ENCODE measurements around the gene C1GALT1. TPM values are rescaled to one million over a fixed set of nuclear protein-coding genes. Genes with fewer than 3 reads are reported as not detected.
"Not testable (repeated sequence)": the region's sequence is repeated elsewhere in the genome, so short reads cannot be mapped to it uniquely, and the experiment has no call there.

The C1GALT1 gene
- total RNA-seq, 2 donors from 2014 or later: 30.7 to 49.3 TPM

DNA sequence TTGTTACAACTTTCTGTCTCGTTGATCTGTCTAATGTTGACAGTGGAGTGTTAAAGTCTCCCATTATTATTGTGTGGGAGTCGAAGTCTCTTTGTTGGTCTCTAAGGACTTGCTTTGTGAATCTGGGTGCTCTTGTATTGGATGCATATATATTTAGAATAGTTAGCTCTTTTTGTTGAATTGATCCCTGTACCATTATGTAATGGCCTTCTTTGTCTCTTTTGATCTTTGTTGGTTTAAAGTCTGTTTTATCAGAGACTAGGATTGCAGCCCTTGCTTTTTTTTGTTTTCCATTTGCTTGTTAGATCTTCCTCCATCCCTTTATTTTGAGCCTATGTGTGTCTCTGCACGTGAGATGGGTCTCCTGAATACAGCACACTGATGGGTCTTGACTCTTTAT is 17.2 kb downstream of the C1GALT1 start:
- Mint-ChIP-seq H3K4me1 (ENCODE audit: low read depth in 2 of 2) (peaks cover 67 to 76% of the 10 kb centered on the region in 2 donors), H3K27ac (peak overlapping the region in 1 of 2 donors; percentile 16), H3K36me3 (peaks cover 18% of the 10 kb centered on the region)
- not testable (repeated sequence) for DNase-seq (ENCODE audit: low spot score); H3K4me3 Mint-ChIP-seq; H3K27me3 Mint-ChIP-seq; H3K9me3 Mint-ChIP-seq; ATAC-seq

DNA sequence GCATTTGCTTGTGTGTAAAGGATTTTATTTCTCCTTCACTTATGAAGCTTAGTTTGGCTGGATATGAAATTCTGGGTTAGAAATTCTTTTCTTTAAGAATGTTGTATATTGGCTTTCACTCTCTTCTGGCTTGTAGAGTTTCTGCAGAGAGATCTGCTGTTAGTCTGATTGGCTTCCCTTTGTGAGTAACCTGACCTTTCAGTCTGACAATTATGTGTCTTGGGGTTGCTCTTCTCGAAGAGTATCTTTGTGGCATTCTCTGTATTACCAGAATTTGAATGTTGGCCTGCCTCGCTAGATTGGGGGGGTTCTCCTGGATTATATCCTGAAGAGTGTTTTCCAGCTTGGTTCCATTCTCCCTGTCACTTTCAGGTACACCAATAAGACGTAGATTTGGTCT is 17.9 kb downstream of the C1GALT1 start:
- H3K4me3 Mint-ChIP-seq: peak overlapping the region; percentile 0
- ATAC-seq; H3K27ac Mint-ChIP-seq; H3K9me3 Mint-ChIP-seq; H3K27me3 Mint-ChIP-seq; DNase-seq (ENCODE audit: low spot score): not testable (repeated sequence)
- H3K36me3 Mint-ChIP-seq: peaks cover 18% of the 10 kb centered on the region
- peaks cover 66 to 76% of the 10 kb centered on the region in 2 donors for H3K4me1 Mint-ChIP-seq (ENCODE audit: low read depth in 2 of 2)

DNA sequence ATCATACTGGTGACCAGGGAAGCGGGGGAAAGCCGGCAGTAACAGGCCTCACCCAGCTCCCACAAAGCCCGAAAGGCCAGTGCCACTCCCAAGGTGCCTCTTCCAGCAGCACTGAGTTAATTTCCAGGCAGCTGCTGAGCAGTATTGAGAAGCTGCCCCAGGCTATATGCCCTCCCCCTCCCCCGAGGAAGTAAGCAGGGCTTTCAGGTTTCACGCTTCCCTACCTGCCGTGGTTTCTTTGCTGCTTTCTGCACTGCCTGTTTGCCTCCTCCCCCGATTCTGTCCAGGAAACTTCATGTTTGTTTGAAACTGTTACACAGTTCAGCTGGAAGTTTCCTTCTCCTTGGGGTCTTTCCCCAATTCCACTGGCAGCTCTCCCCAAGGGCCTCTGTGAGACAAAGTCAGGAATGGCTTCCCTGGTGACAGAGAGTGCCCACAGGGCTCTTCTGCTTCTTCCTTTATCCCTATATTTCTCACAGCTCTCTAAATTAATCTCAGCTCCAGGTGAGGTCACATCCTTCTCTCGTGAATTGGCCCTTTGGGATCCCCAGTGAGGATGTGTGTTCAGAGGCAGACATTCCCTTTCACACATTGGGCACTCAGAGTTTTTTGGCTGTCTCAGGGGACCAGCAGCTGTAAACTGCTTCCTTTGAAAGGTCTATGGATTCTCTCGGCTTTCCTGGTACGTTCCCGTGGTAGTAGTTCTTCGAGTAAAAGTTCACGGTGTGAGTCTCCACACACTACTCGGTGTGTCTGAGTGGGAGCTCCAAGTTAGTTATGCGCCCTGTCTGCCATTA is 19.4 kb downstream of the C1GALT1 start:
- Mint-ChIP-seq H3K27me3 (no peaks in the 10 kb centered on the region), H3K4me3 (peak overlapping the region; percentile 69), H3K4me1 (ENCODE audit: low read depth in 2 of 2) (peaks cover 63 to 78% of the 10 kb centered on the region in 2 donors), H3K27ac (peak overlapping the region; percentile 75 to 80), H3K36me3 (peaks cover 19% of the 10 kb centered on the region), H3K9me3 (peaks cover 3% of the 10 kb centered on the region)
- DNase-seq (ENCODE audit: low spot score): no peak
- ATAC-seq: peak; percentile 64 to 68

DNA sequence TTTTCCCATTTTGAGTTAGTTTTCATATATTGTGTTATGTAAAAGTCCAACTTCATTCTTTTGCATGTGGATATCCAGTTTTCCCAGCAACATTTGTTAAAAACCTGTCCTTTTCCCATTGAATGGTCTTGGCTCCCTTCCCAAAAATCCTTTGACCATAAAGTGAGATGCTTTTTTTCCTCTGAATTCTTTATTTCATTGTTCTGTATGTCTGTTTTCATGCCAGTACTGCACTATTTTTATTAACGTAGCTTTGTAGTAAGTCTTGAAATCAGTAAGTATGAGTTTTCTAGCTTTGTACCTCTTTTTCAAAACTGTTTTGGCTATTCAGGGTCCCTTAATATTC is 20.0 kb downstream of the C1GALT1 start:
- Mint-ChIP-seq H3K36me3 (peaks cover 23% of the 10 kb centered on the region), H3K4me1 (ENCODE audit: low read depth in 2 of 2) (peaks cover 67 to 84% of the 10 kb centered on the region in 2 donors), H3K27ac (peak overlapping the region; percentile 75 to 80), H3K9me3 (peaks cover 3% of the 10 kb centered on the region), H3K27me3 (no peaks in the 10 kb centered on the region), H3K4me3 (peak overlapping the region; percentile 69)
- ATAC-seq (no peak), DNase-seq (ENCODE audit: low spot score) (no peak)

DNA sequence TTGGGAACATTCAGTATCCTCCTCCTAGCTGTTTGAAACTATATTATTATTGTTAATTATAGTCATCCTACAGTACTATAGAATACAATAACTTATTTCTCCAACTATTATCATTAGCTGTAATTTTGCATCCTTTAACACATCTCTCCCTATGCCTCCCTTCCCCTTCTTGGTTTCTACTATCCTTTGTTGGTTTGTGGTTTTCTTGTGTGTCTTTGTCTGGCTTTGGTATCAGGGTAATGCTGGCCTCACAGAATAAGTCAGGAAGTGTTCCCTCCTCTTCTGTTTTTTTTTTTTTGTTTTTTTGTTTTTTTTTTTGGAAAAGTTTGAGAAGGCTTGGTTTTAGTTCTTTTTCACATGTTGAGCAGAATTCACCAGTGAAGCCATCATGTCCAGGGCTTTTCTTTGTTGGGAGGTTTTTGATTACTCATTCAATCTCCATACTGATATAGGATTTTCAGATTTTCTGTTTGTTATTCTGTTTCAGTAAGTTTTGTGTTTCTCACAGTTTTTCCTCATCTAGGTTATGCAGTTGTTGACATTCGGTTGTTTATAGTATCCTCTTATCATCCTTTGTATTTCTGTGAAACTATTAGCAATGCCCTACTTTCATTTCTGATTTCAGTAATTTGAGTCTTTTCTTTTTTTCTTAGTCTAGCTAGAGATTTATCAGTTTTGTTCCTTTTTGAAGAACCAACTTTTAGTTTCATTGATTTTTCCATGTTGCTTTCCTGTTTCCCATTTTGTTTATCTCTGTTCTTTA is 21.6 kb downstream of the C1GALT1 start:
- Mint-ChIP-seq H3K27me3 (no peaks in the 10 kb centered on the region), H3K4me1 (ENCODE audit: low read depth in 2 of 2) (peaks cover 62 to 74% of the 10 kb centered on the region in 2 donors), H3K36me3 (peaks cover 17% of the 10 kb centered on the region), H3K9me3 (peaks cover 1% of the 10 kb centered on the region), H3K27ac (peak overlapping the region; percentile 42 to 62), H3K4me3 (peak overlapping the region; percentile 70)
- ATAC-seq: no peak
- DNase-seq (ENCODE audit: low spot score): no peak

DNA sequence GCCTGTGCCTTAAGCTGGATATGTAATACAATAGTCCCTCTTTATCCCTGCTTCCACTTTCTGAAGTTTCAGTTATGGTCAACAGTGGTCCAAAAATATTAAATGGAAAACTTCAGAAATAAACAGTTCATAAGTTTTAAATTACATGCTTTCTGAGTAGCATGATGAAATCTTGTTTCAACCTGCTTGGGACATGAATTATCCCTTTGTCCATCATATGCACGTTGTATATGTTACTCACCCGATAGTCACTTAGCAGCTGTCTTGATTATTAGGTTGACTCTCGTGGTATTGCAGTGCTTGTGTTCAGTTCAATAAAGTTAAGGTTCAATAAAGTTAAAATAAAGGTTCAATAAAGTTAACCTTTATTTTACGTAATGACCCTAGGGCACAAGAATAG is 25.5 kb downstream of the C1GALT1 start:
- DNase-seq (ENCODE audit: low spot score): no peak
- no peak for ATAC-seq
- Mint-ChIP-seq H3K4me1 (ENCODE audit: low read depth in 2 of 2) (peaks cover 52 to 60% of the 10 kb centered on the region in 2 donors), H3K9me3 (no peaks in the 10 kb centered on the region), H3K27ac (no peak overlapping the region), H3K4me3 (no peak overlapping the region), H3K36me3 (peaks cover 6% of the 10 kb centered on the region), H3K27me3 (no peaks in the 10 kb centered on the region)

DNA sequence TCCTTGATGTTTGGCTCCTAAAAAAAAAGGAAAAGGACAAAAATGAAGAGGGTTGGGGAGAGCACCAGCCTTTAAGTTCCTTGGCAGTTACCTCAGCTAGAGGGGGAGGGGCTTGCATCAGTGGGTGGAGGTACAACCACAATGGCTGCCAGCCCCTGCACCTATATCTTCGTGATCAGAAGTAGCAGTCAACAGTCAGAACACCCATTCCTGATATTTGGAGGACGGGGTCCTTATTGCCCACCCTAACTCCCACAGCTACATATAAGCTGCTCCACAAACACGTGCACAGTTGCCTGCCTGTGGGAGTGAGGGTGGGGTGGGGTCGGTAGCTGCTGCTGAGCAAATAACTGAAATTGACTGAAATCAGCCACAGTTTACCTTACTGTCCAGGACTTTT is 26.2 kb downstream of the C1GALT1 start:
- Mint-ChIP-seq H3K9me3 (no peaks in the 10 kb centered on the region), H3K36me3 (peaks cover 6% of the 10 kb centered on the region), H3K4me3 (no peak overlapping the region), H3K4me1 (ENCODE audit: low read depth in 2 of 2) (peaks cover 49 to 55% of the 10 kb centered on the region in 2 donors), H3K27ac (no peak overlapping the region), H3K27me3 (no peaks in the 10 kb centered on the region)
- ATAC-seq (no peak), DNase-seq (ENCODE audit: low spot score) (no peak)

DNA sequence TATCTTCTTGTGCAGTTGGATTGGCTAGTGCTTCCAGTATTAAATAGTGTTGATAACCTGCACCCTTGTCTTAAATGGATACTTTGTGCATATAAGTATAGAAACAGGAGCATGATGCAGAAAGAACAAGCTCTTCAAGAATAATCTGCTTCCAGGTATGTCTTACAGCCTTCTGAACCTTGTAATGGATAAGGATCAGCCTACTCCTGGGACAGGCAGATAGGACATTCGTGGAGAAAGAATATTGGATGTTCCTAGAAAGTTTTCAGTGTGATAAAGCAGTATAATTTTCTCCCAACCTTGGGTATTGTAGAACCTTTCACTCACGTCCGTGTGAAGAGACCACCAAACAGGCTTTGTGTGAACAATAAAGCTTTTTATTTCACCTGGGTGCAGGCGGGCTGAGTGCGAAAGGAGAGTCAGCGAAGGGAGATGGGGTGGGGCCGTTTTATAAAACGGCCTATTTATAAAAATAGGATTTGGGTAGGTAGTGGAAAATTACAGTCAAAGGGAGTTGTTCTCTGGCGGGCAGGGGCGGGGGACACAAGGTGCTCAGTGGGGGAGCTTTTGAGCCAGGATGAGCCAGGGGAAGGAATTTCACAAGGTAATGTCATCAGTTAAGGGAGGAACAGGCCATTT is 27.2 kb downstream of the C1GALT1 start:
- H3K9me3 Mint-ChIP-seq: no peaks in the 10 kb centered on the region
- peak overlapping the region in 1 of 2 donors; percentile 63 for H3K27ac Mint-ChIP-seq
- ATAC-seq (no peak), DNase-seq (ENCODE audit: low spot score) (no peak)
- peaks cover 12% of the 10 kb centered on the region for H3K36me3 Mint-ChIP-seq
- peaks cover 40 to 45% of the 10 kb centered on the region in 2 donors for H3K4me1 Mint-ChIP-seq (ENCODE audit: low read depth in 2 of 2)
- no peak overlapping the region for H3K4me3 Mint-ChIP-seq
- no peaks in the 10 kb centered on the region for H3K27me3 Mint-ChIP-seq

DNA sequence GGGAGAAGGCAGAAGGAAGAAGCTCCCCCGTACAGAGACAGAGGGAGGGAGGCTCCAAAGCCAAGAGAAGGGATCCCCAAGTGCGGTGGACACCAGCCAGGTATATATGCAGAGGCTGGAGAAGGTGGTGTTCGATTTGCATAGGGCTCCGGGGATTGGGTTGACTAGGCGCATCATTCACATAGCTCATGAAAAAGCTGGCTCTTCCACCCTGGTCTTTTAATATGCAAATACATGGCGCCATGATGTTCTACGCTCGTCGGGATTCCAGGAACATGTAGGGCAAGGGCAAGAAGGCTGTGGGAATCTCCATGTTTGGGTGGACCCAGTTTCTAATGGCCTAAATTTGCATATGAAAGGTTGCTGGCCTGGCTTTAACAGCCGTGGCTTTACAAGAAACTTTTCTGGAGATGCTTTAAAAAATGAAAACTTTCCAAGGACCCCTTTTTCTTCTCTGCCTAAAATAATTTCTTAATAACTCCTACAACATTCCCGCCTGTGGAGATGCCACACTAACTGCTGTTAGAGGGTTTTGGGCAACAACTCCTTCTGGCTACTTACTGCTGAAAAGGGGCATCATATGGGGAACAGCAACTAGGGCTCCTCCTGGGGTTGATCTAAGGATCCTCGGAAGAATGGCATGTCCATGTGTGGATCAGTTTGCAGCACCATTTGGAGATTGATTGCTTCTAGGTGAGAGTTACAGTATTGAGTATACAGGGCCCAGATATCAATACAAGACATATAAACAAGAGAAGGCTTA is 28.3 kb downstream of the C1GALT1 start:
- Mint-ChIP-seq H3K4me1 (ENCODE audit: low read depth in 2 of 2) (peaks cover 31 to 33% of the 10 kb centered on the region in 2 donors), H3K27ac (no peak overlapping the region), H3K9me3 (no peaks in the 10 kb centered on the region), H3K4me3 (no peak overlapping the region), H3K36me3 (peaks cover 12% of the 10 kb centered on the region), H3K27me3 (no peaks in the 10 kb centered on the region)
- DNase-seq (ENCODE audit: low spot score) (no peak), ATAC-seq (no peak)

DNA sequence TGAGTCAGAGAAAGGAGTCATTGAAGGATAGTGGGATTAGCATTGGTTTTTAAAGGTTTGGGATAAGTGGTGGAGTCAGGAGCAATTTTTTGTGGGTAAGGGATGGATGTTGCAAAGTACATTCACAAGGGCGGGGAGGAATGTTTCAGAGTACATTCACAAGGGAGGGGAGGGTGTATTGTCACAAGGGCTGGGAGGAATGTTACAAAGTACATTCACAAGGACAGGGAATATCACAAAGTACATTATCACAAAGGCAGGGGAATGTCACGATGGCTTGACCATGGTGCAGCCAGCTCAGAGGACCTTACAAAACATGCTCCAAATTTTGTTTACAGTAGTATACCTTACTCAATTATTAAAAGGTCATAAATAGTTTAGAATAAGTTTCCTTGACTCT is 30.3 kb downstream of the C1GALT1 start:
- peaks cover 12% of the 10 kb centered on the region for H3K36me3 Mint-ChIP-seq
- no peak overlapping the region for H3K4me3 Mint-ChIP-seq
- H3K27me3 Mint-ChIP-seq: no peaks in the 10 kb centered on the region

DNA sequence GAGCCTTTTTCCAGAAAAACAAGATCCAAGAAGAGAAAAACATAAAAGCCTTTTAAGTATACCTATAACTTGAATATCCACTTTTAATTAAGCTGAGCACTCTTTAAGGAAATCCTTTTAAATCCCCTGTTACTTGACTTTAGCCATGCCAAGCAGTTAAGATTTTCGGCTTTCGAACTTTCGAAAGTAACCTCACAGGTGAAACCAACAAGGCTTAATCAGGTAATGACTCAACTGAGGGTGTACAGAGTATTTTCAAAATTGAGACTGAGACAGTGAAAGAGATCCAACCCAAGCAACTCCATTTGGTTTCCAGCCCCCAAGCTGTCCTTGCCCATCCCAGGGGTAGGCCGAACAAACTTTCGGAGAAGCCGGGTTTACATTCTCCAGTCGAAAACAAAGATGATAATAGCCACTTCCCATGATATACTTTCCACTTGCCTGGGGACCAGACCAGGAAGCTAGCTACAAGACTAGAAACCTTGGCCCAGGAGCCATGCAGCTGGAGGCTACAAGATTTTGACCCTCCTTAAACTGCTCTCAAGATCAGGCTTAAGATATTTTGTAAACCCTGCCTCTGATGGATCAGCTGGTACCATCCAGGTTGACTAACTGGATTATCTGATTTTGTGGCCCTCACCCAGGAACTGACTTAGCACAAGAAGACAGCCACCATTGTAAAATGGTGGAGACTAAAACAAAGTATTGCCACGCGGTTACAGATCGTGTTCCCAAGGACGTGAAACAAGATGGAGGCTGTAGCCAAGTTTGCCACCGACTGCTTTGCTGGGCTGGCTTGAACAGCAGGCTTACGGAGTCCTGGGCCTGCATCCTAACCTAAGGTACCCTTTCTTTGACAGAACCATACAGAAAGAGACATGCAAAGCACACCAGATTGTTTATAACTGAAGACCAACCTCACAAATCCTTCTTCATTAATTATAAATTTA is 32.3 kb downstream of the C1GALT1 start:
- peak overlapping the region in 1 of 2 donors; percentile 26 for H3K27ac Mint-ChIP-seq

More for the DNA sequence above, 30.3 kb downstream of the C1GALT1 start:
- H3K9me3 Mint-ChIP-seq: no peaks in the 10 kb centered on the region
- no peak for DNase-seq (ENCODE audit: low spot score)
- no peak for ATAC-seq
- no peak overlapping the region for H3K27ac Mint-ChIP-seq
- H3K4me1 Mint-ChIP-seq (ENCODE audit: low read depth in 2 of 2): peaks cover 28% of the 10 kb centered on the region in 2 donors

DNA sequence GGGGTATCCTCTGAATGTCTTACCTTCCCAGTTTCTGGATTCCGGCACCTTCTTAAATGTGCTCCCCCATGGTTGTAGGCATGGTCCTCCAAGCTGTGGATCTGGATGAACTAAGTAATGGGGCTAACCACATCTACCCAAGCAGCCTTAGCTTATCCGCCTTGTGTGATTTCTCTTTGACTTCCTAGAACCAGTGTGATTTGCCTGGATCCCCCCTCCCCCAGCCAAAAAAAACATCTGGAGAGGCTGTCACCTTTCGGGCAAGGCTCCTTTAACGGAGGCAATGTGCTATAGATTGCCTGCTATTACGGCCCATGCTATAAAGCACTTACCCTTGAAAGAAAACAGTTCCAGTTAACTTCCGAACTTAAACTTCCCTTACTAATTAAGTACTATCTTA is 33.9 kb downstream of the C1GALT1 start:
- no peak overlapping the region for H3K4me3 Mint-ChIP-seq
- ATAC-seq (no peak), DNase-seq (ENCODE audit: low spot score) (no peak)
- H3K27ac Mint-ChIP-seq: no peak overlapping the region
- peaks cover 19% of the 10 kb centered on the region for H3K36me3 Mint-ChIP-seq
- H3K4me1 Mint-ChIP-seq (ENCODE audit: low read depth in 2 of 2): peaks cover 21 to 29% of the 10 kb centered on the region in 2 donors
- no peaks in the 10 kb centered on the region for H3K9me3 Mint-ChIP-seq
- no peaks in the 10 kb centered on the region for H3K27me3 Mint-ChIP-seq

More for the DNA sequence above, 32.3 kb downstream of the C1GALT1 start:
- no peak for ATAC-seq
- H3K9me3 Mint-ChIP-seq: no peaks in the 10 kb centered on the region
- H3K4me3 Mint-ChIP-seq: no peak overlapping the region
- peaks cover 26 to 30% of the 10 kb centered on the region in 2 donors for H3K4me1 Mint-ChIP-seq (ENCODE audit: low read depth in 2 of 2)
- H3K27me3 Mint-ChIP-seq: no peaks in the 10 kb centered on the region
- no peak for DNase-seq (ENCODE audit: low spot score)
- peaks cover 12% of the 10 kb centered on the region for H3K36me3 Mint-ChIP-seq

Data from natural killer cell treated with Interleukin-12 subunit alpha and Interleukin-12 subunit beta and Interleukin-15 and Interleukin-18, amount 100 ng/mL, for 72 hours (primary cell).